COLO668 (cell line): ENCODE data around the gene SYT13.

Experiments used
- DNase-seq: peaks from one replicate; lab custom pipeline; 2025; ENCODE audit not compliant: unreplicated experiment; lab: John Stamatoyannopoulos, UW

SYT13 gene, protein sequence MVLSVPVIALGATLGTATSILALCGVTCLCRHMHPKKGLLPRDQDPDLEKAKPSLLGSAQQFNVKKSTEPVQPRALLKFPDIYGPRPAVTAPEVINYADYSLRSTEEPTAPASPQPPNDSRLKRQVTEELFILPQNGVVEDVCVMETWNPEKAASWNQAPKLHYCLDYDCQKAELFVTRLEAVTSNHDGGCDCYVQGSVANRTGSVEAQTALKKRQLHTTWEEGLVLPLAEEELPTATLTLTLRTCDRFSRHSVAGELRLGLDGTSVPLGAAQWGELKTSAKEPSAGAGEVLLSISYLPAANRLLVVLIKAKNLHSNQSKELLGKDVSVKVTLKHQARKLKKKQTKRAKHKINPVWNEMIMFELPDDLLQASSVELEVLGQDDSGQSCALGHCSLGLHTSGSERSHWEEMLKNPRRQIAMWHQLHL

DNA sequence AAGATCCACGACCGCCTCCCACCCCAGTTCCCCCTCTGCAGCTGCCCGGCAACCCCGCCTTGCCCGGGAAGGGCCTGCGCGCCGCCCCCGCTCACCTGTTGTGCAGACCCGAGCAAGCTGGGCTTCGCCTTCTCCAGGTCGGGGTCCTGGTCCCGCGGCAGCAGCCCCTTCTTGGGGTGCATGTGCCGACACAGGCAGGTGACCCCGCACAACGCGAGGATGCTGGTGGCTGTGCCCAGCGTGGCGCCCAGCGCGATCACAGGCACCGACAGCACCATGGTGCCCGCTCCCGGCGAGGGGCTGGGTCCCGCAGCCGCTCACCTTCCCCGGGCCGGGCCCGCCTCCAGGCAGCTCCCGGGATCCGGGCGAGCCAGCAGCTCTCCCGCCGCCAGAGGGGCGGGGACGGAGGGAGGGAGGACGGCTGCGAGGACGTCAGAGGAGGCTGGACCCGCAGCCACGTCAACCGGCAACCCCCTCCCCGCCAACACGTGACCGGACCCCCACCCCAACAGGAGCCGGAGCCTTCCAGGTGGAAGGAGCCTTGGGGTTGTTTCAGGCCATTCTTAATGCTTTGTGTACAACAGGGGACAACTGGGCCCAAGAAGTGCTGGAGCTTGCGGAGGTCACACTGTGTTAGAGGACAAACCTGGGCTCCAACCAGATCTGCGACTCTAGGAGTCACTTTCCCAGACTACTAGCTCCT is at the start of gene SYT13:
Gene SYT13, minus strand, starts transcription at position 412 of the 703 bp plus-strand sequence. Its CDS starts 134 bp downstream, at position 278.
- peak; percentile 84 for DNase-seq

DNA sequence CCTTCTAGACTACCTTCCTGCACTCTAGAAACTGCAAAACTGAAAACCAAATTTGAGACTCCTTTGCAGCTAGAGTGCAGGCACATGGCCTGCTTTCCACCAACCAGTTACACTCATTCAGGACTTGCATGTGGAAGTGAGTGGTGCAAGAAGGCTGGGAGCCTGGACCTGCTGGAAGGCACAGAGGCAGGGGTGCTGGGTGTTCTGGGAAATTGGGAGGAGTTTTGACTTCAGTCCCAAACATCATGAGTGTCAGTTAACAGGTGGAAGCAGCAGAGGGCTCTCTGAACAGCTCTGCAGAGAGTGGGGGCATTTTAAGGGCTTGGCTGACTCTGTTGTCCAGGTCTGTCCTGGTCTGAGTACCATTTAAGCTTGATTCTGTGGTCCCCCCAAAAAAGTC is 49.3 kb upstream of the SYT13 start:
- no peak for DNase-seq

DNA sequence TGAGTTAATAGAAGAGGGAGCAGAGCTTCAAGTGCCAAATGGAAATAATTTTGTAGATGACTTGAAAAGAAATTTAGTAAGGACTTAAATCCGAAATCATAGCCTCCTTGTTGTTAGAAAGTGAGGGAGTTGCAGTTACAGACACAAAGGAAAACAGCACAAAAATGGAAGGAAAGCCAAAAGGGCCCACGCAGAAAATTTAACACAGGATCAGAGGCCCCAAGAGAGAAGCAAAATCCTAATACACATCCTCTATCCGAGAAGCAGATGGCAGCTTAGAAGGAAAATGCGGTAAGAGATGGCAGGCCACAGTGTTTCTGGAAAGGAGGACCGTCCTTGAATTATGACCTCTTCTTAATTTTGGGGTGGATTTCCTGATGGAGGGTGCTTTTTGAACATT is 48.7 kb upstream of the SYT13 start:
- no peak for DNase-seq

DNA sequence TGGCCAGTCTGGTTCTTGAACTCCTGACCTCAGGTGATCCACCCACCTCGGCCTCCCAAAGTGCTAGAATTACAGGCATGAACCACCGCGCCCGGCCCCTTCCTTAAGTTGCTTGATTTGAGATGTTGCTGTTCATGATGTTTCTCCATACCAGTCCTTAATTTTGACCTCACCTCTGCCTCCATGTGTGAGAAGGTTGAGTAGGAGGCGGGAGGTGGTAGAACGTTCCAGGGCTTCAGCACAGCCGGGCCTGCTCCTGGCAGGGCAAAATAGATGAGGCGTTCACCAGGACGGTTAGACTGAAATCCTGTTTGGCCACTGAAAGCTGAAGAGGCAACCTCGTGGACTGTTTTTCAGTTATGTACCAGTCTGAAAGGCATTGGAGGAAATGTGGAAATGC is 48.3 kb upstream of the SYT13 start:
- no peak for DNase-seq

DNA sequence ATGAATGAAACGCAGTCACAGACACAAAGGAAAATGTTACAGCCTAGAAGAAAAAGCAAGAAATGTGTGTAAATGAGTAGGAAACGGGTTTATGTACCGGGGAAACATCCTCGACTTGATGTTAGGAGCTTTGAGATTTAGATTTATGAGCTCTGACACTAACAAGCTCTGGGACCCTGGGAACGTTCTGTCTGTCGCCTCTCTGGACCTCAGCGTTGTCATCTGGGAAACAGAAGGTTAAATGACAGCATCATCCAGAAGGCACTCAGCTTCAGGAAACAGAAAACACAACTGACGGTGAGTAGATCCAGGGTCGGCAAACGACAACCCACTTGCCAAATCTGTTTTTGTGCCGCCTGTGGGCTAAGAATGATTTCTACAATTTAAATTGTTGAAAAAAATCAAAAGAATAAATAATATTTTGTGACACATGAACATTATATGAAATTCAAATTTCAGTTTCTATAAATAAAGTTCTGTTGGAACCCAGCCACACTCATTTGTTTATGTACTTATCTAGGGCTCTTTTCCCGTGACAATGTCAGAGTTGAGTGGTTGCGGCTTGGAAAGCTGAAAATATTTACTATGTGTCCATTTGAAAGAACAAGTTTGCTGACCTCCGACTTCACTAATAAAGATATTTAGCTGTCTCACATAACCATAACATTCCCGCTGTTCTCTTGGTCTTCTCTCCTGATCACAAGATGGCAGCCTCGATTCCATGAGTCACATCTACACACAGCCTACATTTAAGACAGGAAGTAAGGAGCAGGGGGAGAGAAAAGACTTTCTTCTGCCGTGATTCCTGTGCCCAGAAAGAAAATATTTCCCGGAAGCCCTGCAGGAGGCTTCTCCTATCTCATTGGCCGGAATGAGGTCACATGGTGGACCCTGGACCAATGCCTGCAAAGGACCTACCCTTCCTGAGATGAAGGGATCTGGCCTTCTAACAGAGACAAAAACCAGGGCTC is 47.1 kb upstream of the SYT13 start:
- peak; percentile 20 for DNase-seq

DNA sequence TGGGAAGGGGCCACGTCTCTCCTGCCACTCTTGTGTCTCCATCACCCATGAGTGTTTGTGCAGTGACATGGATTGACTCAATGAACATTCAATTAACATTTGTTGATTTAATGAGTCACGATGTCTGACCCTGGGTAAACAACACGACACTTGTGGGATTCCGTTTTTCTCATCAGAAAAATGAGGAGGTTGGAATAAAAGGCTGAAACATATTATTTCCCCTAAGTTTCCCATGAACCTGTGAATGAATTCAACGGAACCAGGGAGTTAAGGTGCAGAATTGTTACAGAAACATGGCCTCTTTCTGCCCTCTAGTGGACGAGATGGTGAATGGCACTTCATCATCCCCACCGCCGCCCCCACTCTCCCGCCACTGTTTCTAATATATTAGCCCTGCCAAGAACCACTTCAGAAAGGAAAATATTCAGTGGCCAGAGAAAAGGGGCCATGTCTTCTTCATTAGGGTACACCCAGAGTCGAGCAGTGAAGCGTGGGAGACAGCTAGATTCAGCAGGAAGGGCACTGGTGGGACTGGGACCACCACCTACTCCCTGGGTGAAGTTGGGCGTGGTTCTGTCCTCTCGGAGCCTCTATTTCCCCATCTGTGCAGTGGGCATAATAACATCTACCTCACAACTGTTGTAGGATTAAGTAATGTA is 46.3 kb upstream of the SYT13 start:
- DNase-seq: peak; percentile 48

DNA sequence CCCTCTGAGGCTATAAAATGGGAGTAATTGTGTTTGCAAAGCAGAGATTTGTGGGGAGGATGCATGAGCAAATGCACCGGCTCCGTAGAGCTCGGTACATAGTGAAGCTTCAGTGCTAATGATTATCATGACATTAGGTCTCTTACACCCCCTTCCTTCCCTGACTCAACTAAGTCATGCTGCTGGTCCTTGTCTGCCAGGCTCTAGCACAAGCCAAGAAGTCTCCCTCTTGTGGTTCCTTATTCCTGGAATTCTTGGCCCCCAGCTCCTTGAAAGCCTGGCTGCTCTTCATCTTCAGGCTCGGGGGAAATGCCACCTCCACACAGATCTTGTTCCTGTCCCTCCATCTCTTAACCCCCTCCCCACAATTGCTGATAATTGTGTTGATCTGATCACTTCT is 45.7 kb upstream of the SYT13 start:
- no peak for DNase-seq

DNA sequence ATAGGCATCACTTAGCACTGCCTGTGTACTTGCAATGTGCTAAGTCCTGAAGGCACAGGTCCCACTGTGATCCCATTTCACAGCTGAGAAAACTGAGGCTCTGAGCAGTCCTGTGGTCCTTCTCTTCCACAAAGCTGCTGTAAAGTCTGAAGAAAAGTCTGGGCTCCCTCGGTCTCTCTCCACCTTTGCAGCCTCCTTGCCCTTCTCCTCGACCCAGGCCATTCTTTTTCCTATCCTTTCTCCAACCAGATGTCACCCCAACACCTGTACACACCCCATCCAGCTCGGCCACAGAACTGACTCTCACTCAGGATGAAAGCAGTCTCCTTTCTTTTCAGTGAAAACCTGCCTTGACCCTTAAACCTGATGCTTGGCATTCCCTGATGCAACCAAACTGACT is 42.6 kb upstream of the SYT13 start:
- DNase-seq: no peak

DNA sequence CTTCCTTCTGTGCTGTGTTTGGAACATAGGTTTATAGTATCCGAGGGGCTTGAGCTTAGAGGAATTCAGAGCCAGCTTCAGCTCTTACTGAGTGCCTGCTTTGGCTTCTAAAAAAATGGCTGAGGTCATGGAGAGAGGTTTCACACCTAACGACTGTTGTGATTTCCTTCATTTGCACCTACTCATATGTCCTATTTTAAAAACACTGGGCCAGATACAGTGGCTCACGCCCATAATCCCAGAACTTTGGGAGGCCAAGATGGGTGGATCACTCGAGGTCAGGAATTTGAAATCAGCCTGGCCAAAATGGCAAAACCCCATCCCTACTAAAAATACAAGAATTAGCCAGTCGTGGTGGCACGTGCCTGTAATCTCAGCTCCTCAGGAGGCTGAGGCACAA is 38.3 kb upstream of the SYT13 start:
- no peak for DNase-seq

DNA sequence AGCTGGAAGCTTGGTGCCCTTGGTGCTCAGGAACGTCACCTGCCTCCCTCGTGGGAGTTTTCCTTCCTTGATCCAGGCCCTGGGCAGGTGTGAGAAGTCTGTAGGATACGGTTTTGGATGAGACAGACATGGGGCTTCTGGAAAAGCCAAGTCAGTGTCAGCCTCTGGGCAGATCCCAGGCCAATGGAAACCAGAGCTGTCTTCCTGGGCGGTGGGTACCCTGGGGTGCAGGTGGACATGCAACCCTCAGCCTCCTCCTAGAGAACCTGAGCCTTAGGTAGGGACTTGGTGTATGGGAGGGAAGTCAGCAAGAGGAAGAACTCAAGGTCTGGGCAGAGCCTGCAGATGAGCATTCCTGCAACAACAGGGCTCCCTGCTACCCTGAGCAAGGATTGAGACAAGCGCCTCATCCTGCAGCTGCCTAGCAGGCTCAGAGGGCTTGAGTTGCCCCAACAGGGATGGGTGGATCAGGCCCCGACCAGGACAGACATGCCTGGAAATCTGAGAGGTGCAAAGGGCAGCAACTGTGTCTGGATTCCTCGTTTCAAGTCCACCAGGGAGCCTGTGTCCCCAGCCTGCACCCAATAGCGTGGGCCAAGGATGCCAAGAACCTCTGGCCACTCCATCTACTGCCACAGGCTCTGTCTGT is 37.6 kb upstream of the SYT13 start:
- no peak for DNase-seq

DNA sequence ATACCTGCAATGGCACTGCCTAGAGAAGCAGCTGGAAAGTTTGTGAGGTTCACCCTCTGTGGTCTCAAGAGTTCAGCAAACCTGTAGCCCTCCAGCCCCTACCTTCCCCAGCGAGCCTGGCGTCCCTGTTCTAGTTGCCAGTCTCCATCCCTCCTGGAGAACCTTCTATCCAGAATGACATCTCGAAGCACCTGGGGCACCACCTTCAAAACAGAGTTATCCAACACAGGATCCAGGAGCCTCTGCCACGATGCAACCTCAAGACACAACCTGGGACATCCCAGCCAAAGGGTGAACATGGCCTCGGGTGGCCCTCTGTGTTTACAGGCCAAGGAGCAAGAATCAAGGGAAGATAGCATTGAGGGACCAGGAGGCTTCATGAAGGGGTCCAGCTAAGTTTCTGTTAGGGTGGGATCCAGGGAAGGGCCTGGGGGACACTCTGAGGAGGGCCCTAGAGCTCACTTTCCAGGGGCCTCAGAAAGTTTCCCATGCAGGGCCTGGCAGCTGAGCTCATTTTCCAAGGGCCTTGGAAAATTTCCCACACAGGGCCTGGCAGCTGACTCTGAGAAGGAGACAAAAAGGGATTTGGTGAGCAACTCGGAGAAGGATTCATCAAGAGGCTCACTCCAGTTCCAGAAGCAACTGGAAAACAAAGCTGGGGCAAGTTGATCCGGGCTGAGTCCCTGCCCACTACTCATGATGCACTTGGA is 36.9 kb upstream of the SYT13 start:
- DNase-seq: no peak

DNA sequence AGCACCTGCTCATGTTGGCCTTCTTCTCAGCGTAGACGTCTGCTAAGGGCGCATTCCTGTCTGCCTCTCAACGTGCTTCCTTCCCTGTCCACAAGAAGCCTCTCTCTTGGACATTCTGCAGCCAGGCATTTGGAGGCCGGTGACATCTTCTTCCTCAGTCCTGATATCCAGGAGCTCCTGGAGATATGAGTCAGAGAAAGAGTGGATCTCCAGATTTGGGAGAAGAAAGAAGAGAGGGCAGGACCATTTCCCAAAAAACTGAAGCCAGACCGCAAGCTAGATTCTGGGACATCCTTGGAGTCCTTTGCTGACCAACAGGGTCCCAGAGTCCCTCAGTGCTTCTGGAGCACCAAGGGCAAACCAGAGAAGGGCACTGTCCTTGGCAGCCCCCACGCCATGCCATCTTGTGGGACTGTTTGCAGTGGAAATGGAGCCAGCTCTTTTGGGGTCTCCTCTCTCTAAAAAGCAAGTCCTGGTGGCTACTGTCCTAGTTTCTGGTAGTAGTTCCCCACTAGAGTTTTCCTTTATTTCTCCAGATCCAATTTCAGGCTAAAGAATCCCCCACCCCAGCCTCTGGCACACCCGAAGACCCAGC is 36.1 kb upstream of the SYT13 start:
- DNase-seq: no peak

DNA sequence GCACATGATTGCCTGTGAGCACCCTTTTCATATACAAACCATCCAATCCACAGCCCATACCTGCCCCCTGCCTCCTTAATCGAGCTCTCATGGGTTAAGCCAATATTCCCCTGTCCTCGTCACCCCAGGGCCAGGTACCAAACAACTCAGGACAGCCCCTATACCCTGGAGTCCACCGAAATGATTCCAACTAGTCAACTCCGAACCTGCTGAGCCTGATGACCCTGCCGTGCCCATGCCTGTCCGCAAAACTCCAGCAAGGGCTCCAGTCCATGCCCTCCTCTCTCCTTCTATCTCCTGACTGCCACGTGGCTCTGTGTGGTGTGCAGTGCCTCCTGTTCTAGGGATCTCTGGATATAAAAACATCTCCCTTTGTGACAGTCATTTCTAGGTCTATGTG is 35.5 kb upstream of the SYT13 start:
- DNase-seq: no peak

DNA sequence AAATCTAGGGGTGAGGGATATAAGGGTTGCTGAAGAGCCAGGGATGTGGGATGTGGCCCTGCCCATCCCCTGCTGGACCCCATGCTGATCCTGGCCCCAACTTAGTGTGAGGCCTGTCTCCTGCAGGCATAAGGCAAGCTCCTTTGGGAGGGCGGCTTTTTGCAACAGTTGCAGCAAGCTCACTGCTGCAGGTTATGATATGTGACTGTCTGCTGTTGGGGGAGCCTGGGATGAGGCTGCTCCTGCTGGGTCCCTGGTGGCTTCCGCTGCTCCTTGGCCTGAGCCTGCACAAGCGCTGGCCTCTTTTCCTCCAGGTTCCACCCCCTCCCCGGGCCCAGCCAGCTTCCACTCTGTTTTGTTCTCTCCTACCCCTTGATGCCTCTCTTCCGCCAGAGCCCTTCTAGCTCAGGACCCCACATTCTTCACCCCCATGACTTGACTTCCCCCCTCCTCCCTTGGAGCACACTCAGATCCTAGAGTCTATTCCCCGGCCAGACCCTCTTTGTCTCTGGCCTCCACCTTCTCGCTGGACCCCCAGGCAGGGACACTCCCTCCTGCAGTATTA is 35.0 kb upstream of the SYT13 start:
- no peak for DNase-seq

DNA sequence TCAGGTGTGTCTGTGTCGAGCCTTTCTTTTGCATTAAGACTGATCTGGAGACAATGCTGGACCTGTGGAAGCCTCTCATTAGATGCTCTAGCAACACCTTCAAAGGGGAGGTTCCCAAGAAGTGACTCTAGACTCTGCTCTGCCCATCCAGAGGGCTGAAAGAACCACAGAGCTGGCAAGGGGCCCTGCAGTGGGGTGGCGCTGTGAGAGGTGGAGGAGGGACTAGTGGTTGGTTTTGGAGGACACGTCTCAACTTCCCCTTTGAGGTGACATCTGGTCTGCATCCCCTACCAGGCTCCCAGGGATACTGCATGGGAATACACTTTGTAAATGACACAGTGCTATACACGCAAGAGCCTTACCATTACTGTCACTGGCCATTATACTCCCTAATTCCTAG is 34.2 kb upstream of the SYT13 start:
- no peak for DNase-seq

DNA sequence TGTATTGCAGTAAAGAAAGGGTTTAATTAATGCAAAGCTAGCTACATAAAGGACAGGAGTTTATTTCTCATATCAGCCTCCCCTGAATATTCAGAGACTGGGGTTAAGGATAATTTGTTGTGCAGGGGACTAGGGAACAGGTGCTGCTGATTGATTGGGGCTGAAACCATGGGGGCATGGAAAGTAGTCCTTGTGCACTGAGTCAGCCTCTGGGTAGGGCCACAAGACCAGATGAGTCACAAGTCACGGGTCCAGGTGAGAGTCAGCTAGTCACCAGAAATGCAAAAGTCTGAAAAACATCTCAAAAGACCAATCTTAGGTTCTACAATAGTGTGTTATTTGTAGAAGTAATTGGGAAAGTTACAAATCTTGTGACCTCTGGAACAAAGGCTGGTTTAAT is 32.9 kb upstream of the SYT13 start:
- no peak for DNase-seq

DNA sequence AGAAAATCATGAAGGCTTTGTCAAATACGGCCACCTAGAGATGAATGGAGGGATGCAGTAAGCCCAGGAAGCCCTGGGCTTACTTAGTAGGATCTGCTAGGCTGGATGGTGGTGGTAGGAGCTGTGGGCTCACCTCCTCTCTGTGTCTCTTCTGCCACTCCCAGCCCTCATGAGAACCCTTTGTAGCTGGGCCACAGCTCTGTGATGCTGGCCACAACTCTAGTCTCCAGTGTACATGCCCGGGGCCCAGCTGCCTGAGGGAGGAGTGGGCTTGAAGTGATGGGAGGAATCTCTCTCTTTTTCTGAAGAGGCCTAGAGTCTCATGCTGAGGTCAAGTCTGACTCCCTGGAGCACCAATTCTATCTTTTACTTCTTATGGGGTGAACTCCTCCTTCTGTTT is 32.4 kb upstream of the SYT13 start:
- no peak for DNase-seq

DNA sequence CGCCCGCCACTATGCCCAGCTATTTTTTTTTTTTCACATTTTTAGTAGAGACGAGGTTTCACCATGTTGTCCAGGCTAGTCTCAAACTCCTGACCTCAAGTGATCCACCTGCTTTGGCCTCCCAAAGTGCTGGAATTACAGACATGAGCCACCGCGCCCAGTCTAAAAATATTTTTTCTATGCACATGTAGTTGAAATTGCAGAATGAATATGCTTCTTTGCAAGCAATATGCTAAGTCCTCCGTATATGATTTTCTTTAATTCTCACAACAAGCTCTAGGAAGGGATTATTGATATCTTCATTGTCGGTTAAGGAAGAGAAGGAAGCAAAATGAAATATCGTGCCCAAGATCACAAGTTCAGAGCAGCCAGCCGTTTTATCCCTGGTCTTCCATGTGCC is 30.1 kb upstream of the SYT13 start:
- no peak for DNase-seq

DNA sequence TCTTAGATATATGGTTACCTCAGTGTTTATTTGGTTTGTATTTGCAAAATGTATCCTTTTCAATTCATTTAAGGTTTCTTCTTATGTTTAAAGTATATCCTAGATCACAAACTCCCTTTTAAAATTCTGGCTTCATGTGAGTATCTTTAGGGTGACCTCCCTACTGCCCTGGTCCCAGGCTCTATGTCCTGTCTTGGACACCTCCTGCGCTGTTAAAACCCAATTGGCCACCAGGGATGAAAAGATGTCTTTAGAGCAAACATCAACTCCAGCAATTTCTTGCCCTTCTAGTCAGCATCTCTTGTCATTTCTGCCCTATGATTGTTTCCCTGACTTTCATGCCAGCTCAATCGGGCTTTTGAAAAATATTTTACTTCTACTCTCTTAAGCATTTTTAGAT is 28.8 kb upstream of the SYT13 start:
- no peak for DNase-seq
